ENCODE results near the gene SESTD1.
A peak's percentile ranks its signal among the peaks of the same experiment; 100 is the strongest.
"Not testable (repeated sequence)": the region's sequence is repeated elsewhere in the genome, so short reads cannot be mapped to it uniquely, and the experiment has no call there.

Gene SESTD1

GRCh38 chr2:179265082-179265510 is 464 bp upstream of the SESTD1 start:
- DNase-seq = no peak

GRCh38 chr2:179263446-179264367 is 925 bp downstream of the SESTD1 start:
- peak in 1 of 2 experiments; percentile 10 for DNase-seq

- no peak for DNase-seq
Observed at GRCh38 chr2:179263015-179263414, 1.6 kb downstream of the SESTD1 start.

- no peak for DNase-seq
Observed at GRCh38 chr2:179262077-179262660, 2.5 kb downstream of the SESTD1 start.

- DNase-seq = no peak
Observed at GRCh38 chr2:179261151-179261825, 3.3 kb downstream of the SESTD1 start.

DNA sequence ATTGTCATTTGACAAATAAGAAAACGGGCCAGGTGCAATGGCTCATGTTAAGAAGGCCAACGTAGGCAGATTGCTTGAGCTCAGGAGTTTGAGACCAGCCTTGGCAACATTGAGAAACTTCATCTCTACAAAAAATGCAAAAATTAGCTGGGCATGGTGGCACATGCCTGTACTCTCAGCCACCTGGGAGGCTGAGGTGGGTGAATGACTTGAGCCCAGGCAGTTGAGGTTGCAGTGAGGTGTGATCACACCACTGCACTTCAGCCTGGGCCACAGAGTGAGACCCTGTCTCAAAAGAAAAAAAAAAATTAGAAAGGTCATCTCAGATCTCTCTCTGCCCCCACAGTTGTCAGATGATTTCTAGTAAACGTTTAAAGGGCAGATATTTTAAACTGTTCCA is 4.4 kb downstream of the SESTD1 start:
- no peak for DNase-seq

GRCh38 chr2:179255129-179255528 is 9.5 kb downstream of the SESTD1 start:
- no peak for DNase-seq

- DNase-seq = no peak
Observed at GRCh38 chr2:179253226-179253625, 11.4 kb downstream of the SESTD1 start.

- no peak for DNase-seq
Observed at GRCh38 chr2:179252423-179252822, 12.2 kb downstream of the SESTD1 start.

- DNase-seq = no peak
Observed at GRCh38 chr2:179251870-179252269, 12.8 kb downstream of the SESTD1 start.

GRCh38 chr2:179250848-179251504 is 13.7 kb downstream of the SESTD1 start:
- DNase-seq = no peak

DNA sequence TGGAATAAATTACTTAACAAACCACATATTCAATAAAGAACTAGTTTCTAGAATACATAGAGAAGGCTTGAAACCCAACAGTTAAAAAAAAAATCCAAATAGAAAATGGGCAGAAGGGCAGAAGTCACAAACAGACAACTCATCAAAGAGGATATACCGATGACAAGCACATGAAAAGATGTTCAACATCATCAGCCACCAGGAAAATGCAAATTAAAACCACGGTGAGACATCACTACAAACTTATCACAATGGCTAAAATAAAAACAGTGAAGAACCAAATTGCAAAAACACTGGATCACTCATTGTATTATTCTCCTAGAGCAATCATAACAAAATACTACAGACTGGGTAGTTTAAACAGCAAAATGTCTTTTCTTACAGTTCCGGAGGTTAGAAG is 14.5 kb downstream of the SESTD1 start:
- no peak for DNase-seq

DNA sequence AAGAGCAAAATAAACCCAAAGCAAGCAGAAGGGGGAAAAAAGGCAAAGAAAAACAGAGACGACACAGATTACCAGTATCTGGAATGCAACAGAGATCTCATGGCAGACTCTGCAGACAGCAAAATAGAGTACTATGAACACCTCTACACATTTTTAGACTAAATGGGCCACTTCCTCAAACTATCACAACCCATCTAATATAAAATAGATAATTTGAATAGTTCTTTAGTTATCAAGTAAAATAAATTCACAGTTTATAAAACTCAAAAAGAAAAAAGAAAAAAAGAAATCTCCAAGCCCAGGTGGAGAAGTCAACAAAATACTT is 16.6 kb downstream of the SESTD1 start:
- DNase-seq = no peak

DNA sequence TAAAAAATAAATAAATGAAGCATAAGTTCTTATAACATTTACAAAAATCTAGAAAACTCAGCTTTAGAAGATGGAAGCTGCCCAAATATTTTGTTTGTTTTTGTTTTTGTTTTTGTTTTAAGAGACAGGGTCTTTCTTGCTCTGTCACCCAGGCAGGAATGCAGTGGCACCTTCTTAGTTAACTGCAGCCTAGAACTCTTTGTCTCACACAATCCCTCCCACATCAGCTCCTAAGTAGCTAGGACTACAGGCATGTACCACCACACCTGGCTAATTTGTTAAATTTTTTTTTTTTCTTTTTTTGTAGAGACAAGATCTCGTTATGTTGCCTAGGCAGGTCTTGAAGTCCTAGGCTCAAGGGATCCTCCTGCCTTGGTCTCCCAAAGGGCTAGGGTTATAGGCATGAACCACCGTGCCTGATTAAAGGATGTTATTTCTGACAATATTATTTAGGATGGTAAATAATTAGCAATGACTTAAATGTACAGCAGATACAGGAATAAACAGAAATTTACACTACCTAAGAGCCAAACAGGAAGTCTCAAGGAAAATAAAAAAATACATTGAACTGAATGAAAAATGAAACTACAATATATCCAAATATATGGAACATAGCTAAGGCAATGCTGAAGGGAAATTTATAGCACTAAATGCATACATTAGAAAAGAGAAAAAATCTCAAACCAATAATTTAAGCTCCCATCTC is 17.2 kb downstream of the SESTD1 start:
- DNase-seq = no peak

GRCh38 chr2:179245843-179246242 is 18.8 kb downstream of the SESTD1 start:
- not testable (repeated sequence) for DNase-seq

- DNase-seq = no peak
Observed at GRCh38 chr2:179243046-179243445, 21.6 kb downstream of the SESTD1 start.

- no peak for DNase-seq
Observed at GRCh38 chr2:179240481-179241451, 23.9 kb downstream of the SESTD1 start.

DNA sequence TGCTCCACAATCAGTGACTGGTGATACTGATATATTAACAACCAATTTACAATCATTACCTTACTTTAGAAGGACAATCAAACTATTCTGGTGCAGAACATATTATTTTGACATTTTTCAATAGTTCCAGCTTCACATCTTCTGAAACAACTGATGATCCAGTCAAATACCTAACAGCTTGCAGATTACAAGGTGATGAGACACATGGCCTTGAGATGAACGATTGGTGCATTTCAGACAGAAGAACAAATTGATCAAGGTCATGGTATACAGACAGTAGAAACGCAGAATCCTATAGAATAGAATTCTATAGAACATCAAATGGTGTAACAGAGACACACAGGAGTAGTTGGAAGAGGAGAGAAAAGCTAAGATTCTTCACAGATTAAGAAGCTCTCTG is 24.8 kb downstream of the SESTD1 start:
- no peak for DNase-seq

GRCh38 chr2:179239195-179239594 is 25.4 kb downstream of the SESTD1 start:
- no peak for DNase-seq

- no peak for DNase-seq
Observed at GRCh38 chr2:179238027-179238426, 26.6 kb downstream of the SESTD1 start.

DNA sequence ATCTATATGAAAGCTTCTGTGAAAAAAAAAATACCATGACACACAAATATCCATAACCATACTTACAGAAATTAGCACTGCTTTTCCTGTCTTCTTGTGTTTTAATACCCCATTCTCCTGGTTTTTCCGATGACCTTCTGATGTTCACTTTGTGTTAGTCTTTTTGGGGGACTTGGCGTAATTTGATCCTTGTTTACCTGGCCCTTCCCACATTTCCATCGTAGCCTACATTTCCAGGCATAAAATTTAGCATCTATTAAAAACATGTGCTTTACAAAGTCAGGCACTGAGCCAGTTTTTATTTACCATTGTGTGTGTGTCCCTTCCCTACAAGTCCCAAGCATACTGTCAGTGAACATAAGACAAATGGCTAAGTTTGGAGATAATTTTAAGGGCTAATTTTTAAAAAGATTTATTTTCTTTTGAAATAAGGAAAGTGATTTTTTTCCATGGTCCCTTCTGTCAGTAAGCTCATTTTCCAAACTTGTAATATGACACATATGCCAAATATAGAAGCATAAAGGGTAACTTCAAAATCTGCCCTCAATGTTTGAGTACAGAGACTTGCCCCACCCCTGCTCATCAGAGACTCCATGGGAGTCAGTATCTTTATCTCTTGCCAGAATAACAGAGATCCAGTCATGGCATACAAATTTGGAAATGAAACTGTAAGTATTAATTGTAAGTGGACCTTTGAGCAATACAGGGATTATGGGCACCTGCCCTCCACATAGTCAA is 27.3 kb downstream of the SESTD1 start:
- no peak for DNase-seq
